Activated naive CD8-positive, alpha-beta T cell treated with anti-CD3 and anti-CD28 coated beads, Interleukin-2, amount 50 U/mL, for 16 hours (primary cell): ENCODE results near the gene BORCS5.

Experiments used
- DNase-seq: peaks from one replicate; pipeline ENCODE4 v3.0.0-alpha.2; 2020; ENCODE audit warnings: low read depth, low spot score

Gene BORCS5

GRCh38 chr12:12511895-12512711 is 155.2 kb downstream of the BORCS5 start:
- no peak for DNase-seq

- DNase-seq, result no peak
Observed at GRCh38 chr12:12513416-12514006, 156.6 kb downstream of the BORCS5 start.

- DNase-seq, result no peak
Observed at GRCh38 chr12:12518464-12518845, 161.6 kb downstream of the BORCS5 start.

GRCh38 chr12:12518919-12519318 is 162.0 kb downstream of the BORCS5 start:
- no peak for DNase-seq
